Measurements from ENCODE around the gene CAMK2B. TPM values are rescaled to one million over a fixed set of nuclear protein-coding genes. Genes with fewer than 3 reads are reported as not detected.

CAMK2B gene
- total RNA-seq, 1 experiment from 2014 or later, result 0.13 TPM

- H3K27me3 ChIP-seq (replicated peaks; ENCODE audit: insufficient read depth, low read depth, low read length, poor library complexity), result peaks cover 3% of the 10 kb centered on the region
- peaks cover 12% of the 10 kb centered on the region for H3K4me1 ChIP-seq (ENCODE audit: insufficient read depth, low read length, poor library complexity, severe bottlenecking)
- peak; percentile 49 for DNase-seq (ENCODE audit: low spot score)
- H3K9me3 ChIP-seq (ENCODE audit: low read depth, low read length, poor library complexity, severe bottlenecking), result no peaks in the 10 kb centered on the region
- intact Hi-C loops (cut with micrococcal nuclease; ENCODE audit: unreplicated experiment), result no loop called here
- H3K4me3 ChIP-seq (ENCODE audit: low read depth, low read length, poor library complexity, severe bottlenecking), result no peak overlapping the region
- TF ChIP-seq EZH2 (IDR thresholded peaks at IDR 0.05; ENCODE audit: borderline replicate concordance, low read depth, low read length, poor library complexity, severe bottlenecking), result no peak
- POLR2A ChIA-PET (ENCODE audit: low non-redundant PET), result no interaction called here
- no TSS peak for BruUV-seq (replicated peaks)
- H3K27ac ChIP-seq (ENCODE audit: low read depth, low read length, poor library complexity, severe bottlenecking), result no peak overlapping the region
- H3K36me3 ChIP-seq (ENCODE audit: insufficient read depth, low read length, poor library complexity, severe bottlenecking), result no peaks in the 10 kb centered on the region
- CTCF ChIA-PET, result no interaction called here
Measured at GRCh38 chr7:44333911-44334733, 8.7 kb upstream of the CAMK2B start.

GRCh38 chr7:44331682-44332081, 6.3 kb upstream of the CAMK2B start:
- H3K4me3 ChIP-seq (ENCODE audit: low read depth, low read length, poor library complexity, severe bottlenecking), result no peak overlapping the region
- no peak overlapping the region for H3K27ac ChIP-seq (ENCODE audit: low read depth, low read length, poor library complexity, severe bottlenecking)
- peaks cover 12% of the 10 kb centered on the region for H3K4me1 ChIP-seq (ENCODE audit: insufficient read depth, low read length, poor library complexity, severe bottlenecking)
- H3K27me3 ChIP-seq (replicated peaks; ENCODE audit: insufficient read depth, low read depth, low read length, poor library complexity), result peaks cover 5% of the 10 kb centered on the region
- intact Hi-C loops (cut with micrococcal nuclease; ENCODE audit: unreplicated experiment), result no loop called here
- no peaks in the 10 kb centered on the region for H3K9me3 ChIP-seq (ENCODE audit: low read depth, low read length, poor library complexity, severe bottlenecking)
- no peak for DNase-seq (ENCODE audit: low spot score)
- no peak for TF ChIP-seq CTCF (conservative IDR thresholded peaks at IDR 0.05; ENCODE audit: low read depth, low read length)
- TF ChIP-seq EZH2 (IDR thresholded peaks at IDR 0.05; ENCODE audit: borderline replicate concordance, low read depth, low read length, poor library complexity, severe bottlenecking), result no peak
- BruUV-seq (replicated peaks), result no TSS peak
- ChIA-PET CTCF (no interaction called here), POLR2A (ENCODE audit: low non-redundant PET) (no interaction called here)
- no peaks in the 10 kb centered on the region for H3K36me3 ChIP-seq (ENCODE audit: insufficient read depth, low read length, poor library complexity, severe bottlenecking)

GRCh38 chr7:44330331-44330730, 4.9 kb upstream of the CAMK2B start:
- no peak for TF ChIP-seq CTCF (conservative IDR thresholded peaks at IDR 0.05; ENCODE audit: low read depth, low read length)
- no peak for TF ChIP-seq EZH2 (IDR thresholded peaks at IDR 0.05; ENCODE audit: borderline replicate concordance, low read depth, low read length, poor library complexity, severe bottlenecking)
- intact Hi-C loops (cut with micrococcal nuclease; ENCODE audit: unreplicated experiment), result no loop called here
- H3K4me1 ChIP-seq (ENCODE audit: insufficient read depth, low read length, poor library complexity, severe bottlenecking), result peaks cover 12% of the 10 kb centered on the region
- POLR2A ChIA-PET (ENCODE audit: low non-redundant PET), result no interaction called here
- CTCF ChIA-PET, result no interaction called here
- no peak overlapping the region for H3K27ac ChIP-seq (ENCODE audit: low read depth, low read length, poor library complexity, severe bottlenecking)
- no TSS peak for BruUV-seq (replicated peaks)
- peaks cover 15% of the 10 kb centered on the region for H3K27me3 ChIP-seq (replicated peaks; ENCODE audit: insufficient read depth, low read depth, low read length, poor library complexity)
- no peaks in the 10 kb centered on the region for H3K36me3 ChIP-seq (ENCODE audit: insufficient read depth, low read length, poor library complexity, severe bottlenecking)
- H3K4me3 ChIP-seq (ENCODE audit: low read depth, low read length, poor library complexity, severe bottlenecking), result no peak overlapping the region
- no peak for DNase-seq (ENCODE audit: low spot score)
- H3K9me3 ChIP-seq (ENCODE audit: low read depth, low read length, poor library complexity, severe bottlenecking), result no peaks in the 10 kb centered on the region

GRCh38 chr7:44329888-44330287, 4.5 kb upstream of the CAMK2B start:
- DNase-seq (ENCODE audit: low spot score), result no peak
- BruUV-seq (replicated peaks), result no TSS peak
- intact Hi-C loops (cut with micrococcal nuclease; ENCODE audit: unreplicated experiment), result no loop called here
- ChIA-PET POLR2A (ENCODE audit: low non-redundant PET) (no interaction called here), CTCF (no interaction called here)
- Histone ChIP-seq H3K36me3 (ENCODE audit: insufficient read depth, low read length, poor library complexity, severe bottlenecking) (no peaks in the 10 kb centered on the region), H3K4me3 (ENCODE audit: low read depth, low read length, poor library complexity, severe bottlenecking) (no peak overlapping the region), H3K4me1 (ENCODE audit: insufficient read depth, low read length, poor library complexity, severe bottlenecking) (peaks cover 12% of the 10 kb centered on the region), H3K9me3 (ENCODE audit: low read depth, low read length, poor library complexity, severe bottlenecking) (no peaks in the 10 kb centered on the region), H3K27me3 (replicated peaks; ENCODE audit: insufficient read depth, low read depth, low read length, poor library complexity) (peaks cover 16% of the 10 kb centered on the region), H3K27ac (ENCODE audit: low read depth, low read length, poor library complexity, severe bottlenecking) (no peak overlapping the region)
- TF ChIP-seq CTCF (conservative IDR thresholded peaks at IDR 0.05; ENCODE audit: low read depth, low read length), result no peak
- no peak for TF ChIP-seq EZH2 (IDR thresholded peaks at IDR 0.05; ENCODE audit: borderline replicate concordance, low read depth, low read length, poor library complexity, severe bottlenecking)
